HG02884 (cell line): ENCODE data around the gene SEMA4F.
"Not testable (repeated sequence)": the region's sequence is repeated elsewhere in the genome, so short reads cannot be mapped to it uniquely, and the experiment has no call there.

Experiments
- ATAC-seq: cut with Tn5 transposase; IDR thresholded peaks from one replicate; pipeline ENCODE4 v1.9.1; 2021; ENCODE audit warnings: mild to moderate bottlenecking, moderate library complexity; ENCODE audit not compliant: unreplicated experiment

Gene SEMA4F, protein sequence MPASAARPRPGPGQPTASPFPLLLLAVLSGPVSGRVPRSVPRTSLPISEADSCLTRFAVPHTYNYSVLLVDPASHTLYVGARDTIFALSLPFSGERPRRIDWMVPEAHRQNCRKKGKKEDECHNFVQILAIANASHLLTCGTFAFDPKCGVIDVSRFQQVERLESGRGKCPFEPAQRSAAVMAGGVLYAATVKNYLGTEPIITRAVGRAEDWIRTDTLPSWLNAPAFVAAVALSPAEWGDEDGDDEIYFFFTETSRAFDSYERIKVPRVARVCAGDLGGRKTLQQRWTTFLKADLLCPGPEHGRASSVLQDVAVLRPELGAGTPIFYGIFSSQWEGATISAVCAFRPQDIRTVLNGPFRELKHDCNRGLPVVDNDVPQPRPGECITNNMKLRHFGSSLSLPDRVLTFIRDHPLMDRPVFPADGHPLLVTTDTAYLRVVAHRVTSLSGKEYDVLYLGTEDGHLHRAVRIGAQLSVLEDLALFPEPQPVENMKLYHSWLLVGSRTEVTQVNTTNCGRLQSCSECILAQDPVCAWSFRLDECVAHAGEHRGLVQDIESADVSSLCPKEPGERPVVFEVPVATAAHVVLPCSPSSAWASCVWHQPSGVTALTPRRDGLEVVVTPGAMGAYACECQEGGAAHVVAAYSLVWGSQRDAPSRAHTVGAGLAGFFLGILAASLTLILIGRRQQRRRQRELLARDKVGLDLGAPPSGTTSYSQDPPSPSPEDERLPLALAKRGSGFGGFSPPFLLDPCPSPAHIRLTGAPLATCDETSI

DNA sequence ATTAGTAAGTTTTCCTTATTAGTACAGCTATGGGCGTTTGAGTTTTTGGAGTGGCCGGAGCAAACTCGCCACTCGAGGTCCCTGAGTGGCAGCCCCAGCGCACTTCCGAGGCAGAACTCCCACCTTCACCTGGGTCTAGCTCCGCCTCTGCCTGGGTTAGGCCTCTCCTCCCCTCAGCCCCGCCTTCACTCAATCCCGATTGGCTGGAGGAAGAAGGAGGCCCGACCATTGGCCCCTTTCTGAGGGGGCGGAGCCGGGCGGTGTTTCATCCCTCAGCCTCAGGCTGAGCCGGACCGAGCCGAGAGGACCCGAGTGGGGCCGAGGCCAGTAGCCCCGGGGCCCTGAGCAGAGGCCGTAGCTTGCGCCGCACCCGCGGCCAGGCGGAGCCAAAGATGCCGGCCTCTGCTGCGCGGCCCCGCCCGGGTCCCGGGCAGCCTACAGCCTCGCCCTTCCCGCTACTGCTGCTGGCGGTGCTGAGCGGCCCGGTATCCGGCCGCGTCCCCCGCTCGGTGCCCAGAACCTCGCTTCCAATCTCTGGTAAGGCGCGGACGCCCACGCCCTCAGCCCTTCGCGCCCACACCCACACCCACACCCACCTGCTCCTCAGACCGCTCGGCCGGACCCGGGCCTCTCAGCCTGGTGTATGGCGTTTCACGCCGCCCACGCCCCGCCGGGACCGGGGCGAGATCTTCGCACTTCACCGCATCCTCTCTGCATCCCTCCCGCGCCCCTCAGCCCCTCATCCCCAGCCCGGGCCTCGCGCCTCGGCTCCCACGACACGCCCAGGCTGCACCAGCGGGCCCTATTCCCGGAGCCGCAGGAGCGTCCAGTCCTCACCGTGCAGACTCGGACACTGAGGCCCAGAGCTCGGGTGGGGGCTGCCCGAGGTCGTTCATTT is at the start of gene SEMA4F:
TSS of gene SEMA4F (plus strand) at position 263 of the 898 bp plus-strand sequence. CDS start at position 393, 130 bp downstream.
- peak; percentile 100 for ATAC-seq

DNA sequence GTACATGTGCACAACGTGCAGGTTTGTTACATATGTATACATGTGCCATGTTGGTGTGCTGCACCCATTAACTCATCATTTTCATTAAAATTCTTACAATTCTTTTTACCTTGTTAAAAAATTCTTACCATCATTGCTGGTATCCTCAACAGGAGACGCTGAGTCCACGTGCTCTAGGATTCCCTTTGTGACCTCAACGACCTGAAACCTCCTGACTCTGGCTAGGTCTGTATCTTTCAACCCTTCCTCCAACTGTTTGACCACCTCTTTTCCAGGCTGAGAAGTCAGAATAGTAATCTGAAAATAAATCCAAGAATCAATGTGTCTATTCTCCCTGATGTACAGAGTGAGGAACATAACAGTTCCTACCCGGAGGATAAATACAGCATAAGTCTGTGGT is 47.1 kb upstream of the SEMA4F start:
- no peak for ATAC-seq

- ATAC-seq: no peak
These were observed 36.9 kb upstream of the SEMA4F start for GRCh38 chr2:74617122-74617521.

DNA sequence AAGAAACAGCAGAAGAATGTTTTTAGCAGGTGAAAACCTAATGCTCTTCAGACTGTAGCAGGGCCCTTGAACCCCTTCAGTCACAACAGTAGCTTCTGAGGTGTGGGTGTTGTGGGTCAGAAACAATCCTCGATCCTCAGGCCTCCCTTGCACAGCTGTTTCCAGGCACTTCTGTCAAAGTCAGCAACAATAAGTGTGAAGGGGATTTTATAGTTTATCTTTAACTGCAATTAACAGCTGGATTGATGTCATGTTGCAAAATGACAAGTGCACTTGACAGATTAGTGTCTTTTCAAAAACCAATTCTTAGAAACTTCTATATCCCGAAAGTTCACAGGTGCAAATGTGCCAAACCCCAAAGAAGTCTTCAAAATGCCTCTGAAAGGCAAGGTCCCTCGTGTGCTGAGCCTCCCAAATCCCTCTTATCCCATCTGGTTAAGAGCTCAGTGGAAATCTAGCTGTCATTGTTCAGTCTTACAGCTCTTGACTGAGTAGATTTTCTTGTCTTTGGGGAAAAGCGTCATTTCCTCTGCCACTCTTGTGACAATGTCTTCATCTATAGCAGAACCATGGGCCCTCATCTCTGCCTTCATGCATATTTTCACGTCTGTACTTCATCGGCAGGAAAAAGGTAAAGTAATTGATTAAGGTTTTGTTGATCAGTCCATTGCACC is 35.5 kb upstream of the SEMA4F start:
- ATAC-seq: no peak

DNA sequence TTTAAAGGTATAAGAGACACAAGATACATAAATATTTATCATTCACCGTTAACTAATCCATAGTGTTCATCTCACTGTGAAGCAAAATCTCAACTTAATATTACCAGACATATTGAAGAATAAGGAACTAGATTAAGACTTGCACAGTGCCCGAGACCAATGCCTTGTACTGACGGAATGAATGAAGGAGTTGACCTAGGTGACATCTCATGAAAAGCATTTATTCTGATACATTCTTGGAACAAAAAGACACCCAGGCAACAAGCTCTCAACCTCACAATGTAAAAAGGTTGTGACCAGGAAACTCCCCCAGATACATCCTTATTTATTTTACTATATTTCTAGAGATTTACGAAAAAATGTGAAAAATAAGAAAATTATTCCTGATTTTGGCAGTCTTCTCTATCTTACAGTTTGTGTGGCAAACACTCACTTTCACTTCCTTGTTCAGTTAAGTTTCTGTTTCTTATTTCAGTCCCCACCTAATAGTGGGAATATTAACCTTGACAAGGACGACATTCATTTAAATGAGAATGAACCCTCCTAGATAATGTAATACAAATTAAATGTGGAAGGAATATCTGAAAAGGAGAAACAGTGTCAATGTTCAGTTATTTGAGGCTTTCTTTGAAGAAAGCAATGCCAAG is 34.3 kb upstream of the SEMA4F start:
- ATAC-seq: no peak

DNA sequence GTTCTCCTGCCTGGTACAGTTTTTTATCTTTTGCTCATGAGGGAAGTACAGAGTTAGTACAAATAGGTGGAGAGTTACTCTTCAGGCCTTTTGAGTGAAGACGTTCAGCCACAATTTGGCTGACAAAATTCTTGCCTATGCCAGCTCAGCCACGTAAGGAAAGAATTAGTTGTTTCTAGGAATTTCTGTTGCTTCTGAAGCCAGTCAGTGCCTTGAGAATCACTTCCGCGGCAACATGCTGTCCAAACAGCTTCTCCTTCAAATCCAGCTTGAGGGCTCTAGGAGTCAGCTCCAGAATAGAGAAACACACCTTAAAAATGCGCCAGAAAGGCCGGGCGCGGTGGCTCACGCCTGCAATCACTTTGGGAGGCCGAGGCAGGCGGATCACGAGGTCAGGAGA is 33.4 kb upstream of the SEMA4F start:
- no peak for ATAC-seq

GRCh38 chr2:74625658-74626425 is 28.2 kb upstream of the SEMA4F start:
- no peak for ATAC-seq

GRCh38 chr2:74628538-74629105 is 25.4 kb upstream of the SEMA4F start:
- no peak for ATAC-seq

DNA sequence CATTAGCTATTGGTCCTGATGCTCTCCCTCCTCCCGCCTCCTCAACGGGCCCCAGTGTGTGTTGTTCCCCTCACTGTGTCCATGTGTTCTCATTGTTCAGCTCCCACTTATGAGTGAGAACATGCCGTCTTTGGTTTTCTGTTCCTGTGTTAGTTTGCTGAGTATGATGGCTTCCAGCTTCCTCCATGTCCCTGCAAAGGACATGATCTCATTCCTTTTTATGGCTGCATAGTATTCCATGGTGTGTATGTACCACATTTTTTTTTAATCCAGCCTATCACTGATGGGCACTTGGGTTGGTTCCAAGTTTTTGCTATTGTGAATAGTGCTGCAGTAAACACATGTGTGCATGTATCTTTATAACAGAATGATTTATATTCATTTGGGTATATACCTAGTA is 23.6 kb upstream of the SEMA4F start:
- ATAC-seq: not testable (repeated sequence)

- no peak for ATAC-seq
These were observed 21.7 kb upstream of the SEMA4F start for GRCh38 chr2:74632209-74632938.

DNA sequence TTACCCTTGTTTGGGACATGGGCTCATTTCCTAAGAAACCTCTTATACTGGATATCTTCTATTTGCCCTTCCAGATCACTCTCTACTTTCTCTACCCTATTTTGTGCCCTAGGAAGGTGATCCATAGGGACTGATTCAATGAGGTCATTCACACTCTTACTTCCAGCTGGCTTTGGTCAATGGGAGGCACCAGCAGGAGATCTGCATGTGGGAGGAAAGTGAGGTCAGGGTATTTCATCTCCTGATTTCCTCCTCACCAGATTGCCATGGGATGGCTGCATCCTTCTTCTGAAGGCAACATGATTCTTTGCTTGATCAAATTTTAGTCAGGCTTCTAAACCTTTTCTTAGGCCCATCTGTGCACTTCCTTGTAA is 21.1 kb upstream of the SEMA4F start:
- no peak for ATAC-seq

DNA sequence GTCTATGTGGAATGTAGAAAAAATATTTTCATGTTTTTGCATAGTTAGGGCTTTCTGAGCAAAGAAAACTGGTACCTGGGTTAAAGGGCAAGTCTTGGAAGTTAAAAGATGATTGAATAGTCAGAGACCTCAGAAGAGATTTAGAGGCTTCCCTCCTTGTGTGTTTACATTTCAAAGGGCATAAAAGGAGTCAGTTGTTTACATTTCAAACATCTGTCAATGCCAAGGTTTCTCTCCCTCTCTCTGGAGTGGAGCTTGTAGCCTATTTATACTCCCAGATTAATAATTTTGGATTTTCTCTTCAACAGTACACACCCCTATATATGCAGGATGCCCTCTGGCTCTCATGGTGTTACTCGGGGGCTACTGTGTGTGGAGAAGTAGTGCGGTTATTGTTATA is 14.5 kb upstream of the SEMA4F start:
- no peak for ATAC-seq

DNA sequence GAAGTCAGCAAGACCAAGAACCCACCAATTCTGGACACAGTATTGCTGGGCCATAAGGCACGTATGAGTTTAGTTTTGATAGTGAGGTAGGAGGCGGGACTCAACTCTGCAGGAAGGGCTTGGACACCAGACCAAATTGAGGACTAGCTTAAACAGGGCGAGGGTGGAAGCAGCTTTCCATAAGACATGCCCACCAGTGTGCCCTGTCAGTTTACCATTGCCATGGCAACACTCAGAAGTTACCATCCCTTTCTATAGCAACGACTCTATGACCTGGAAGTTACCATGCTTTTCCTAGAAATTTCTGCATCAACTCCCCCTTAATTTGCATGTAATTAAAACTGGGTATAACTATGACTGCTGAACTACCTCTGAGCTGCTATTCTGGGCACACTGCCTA is 8.7 kb upstream of the SEMA4F start:
- no peak for ATAC-seq

- ATAC-seq: no peak
These were observed 7.8 kb upstream of the SEMA4F start for GRCh38 chr2:74646201-74646600.

- ATAC-seq: no peak
These were observed 7.1 kb upstream of the SEMA4F start for GRCh38 chr2:74646834-74647482.

GRCh38 chr2:74648009-74648443 is 6.0 kb upstream of the SEMA4F start, which contains the start of gene M1AP:
TSS of gene M1AP (minus strand) at chr2:74648330. CDS start at chr2:74640275, 8,055 bp downstream.
- ATAC-seq: no peak

- ATAC-seq: peak; percentile 11
These were observed 460 bp upstream of the SEMA4F start for GRCh38 chr2:74653589-74653984.

GRCh38 chr2:74655579-74655978 is 1.5 kb downstream of the SEMA4F start:
- no peak for ATAC-seq
